NCI-H526 (cell line): ENCODE results near the gene UCKL1.
"Not testable (repeated sequence)": the region's sequence is repeated elsewhere in the genome, so short reads cannot be mapped to it uniquely, and the experiment has no call there.

Experiments used
- DNase-seq, 2 experiments: peaks; one replicate each; lab custom pipeline; 2025; lab: John Stamatoyannopoulos, UW

UCKL1 gene

DNA sequence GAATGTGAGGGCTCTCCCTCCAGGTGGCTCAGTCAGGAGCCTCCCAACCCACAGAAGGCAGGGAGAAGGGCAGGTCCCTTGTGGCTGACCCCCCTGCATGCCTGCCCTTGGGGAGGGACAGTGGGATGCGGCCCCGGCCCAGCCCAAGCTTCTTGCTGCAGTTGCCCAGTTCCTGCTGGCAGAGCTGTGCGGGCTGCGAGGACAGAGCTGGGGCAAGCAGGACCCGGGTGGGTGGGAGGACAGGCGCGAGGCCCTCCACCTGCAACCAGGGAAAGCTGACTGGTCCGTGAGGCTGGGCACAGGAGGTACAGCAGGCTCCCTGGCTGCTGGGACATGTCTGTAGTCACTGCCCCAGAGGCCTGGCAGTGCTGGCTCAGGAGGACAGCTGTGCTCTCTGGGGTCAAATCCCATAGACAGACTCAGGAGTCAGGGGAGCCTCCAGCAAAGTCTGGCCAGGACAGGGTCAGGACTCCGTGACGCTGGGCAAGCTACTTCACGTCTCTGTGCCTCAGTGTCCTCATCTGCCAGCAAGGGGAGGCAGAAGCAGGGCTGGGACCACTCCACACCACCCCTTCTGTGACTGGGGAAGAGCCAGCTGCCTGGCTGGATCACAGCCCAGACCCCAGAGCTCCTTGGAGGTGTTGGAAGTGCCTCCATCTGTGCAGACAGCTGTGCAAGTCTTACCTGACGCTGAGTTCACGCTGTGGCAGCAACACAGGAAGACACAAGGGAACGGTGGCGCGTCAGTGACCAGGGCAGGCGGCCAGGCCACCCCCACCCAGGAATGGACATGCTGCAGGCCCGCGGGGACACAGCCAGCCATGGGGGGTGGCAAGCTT lies 13.0 kb downstream of the UCKL1 start:
- no peak for DNase-seq

DNA sequence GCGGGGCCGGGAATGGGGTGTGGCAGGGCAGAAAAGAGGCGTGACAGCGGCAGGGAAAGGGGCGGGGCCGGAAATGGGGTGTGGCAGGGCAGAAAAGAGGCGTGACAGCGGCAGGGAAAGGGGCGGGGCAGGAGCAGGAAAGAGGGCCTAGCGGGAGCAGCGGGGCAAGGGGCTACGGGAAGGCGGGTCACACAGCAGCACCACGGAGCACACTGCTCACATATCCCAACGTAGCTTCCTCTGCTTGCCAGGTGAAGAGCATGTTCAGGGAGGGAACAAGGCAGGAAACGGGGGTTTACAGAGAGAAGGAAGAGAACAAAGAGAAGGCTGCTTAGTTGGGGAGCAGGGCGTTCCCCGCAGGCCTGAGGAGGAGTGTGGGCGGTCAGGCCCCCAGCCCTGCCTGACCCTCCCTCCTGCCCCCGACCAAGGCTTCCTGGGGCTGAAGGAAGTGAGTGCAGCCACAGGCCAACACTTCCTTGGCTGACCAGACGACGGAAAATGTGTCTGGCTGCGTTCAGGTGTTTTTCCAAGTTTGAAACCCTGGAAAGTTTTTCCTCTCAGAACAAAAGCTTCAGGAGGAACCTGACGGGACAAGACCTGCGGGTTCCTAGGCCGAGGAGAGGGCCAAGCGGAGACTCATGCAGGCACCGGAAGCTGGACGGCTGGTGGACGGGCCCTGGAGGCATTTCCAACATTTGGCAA lies 13.8 kb downstream of the UCKL1 start:
- peak in 1 of 2 experiments; percentile 79 for DNase-seq

DNA sequence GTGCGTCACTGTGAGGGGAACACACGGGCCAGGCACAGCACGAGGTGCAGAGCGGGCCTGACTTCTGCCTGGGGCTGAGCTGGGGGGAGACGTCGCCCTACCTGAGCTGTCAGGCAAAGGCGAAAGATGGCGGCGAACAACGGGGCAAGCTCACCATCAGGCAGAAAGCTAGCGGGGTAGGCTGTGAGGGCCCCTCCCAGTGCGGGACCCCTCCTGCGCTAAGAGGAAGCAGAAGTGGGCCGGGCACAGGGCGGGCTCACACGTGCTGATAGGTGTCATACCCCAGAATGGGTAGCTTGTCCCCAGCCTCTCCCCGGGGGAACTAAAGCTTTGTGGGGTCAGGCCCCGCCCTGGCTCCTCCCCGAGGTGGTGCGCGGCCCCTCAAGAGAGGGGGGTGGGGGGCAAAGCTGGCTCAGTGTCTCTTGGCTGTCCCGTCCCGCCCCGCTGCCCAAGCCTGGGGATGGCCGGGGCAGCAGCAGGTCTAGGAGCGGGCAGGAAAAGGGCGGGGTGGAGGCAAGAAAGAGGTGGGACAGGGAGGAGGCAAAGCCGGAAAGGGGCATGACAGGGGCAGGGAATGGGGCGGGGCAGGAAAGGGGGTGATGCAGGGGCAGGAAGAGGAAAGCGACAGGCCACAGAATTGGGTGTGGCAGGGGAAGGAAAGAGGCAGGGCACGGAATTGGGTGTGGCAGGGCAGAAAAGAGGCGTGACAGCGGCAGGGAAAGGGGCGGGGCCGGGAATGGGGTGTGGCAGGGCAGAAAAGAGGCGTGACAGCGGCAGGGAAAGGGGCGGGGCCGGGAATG lies 14.7 kb downstream of the UCKL1 start:
- DNase-seq = peak; percentile 33 to 78

DNA sequence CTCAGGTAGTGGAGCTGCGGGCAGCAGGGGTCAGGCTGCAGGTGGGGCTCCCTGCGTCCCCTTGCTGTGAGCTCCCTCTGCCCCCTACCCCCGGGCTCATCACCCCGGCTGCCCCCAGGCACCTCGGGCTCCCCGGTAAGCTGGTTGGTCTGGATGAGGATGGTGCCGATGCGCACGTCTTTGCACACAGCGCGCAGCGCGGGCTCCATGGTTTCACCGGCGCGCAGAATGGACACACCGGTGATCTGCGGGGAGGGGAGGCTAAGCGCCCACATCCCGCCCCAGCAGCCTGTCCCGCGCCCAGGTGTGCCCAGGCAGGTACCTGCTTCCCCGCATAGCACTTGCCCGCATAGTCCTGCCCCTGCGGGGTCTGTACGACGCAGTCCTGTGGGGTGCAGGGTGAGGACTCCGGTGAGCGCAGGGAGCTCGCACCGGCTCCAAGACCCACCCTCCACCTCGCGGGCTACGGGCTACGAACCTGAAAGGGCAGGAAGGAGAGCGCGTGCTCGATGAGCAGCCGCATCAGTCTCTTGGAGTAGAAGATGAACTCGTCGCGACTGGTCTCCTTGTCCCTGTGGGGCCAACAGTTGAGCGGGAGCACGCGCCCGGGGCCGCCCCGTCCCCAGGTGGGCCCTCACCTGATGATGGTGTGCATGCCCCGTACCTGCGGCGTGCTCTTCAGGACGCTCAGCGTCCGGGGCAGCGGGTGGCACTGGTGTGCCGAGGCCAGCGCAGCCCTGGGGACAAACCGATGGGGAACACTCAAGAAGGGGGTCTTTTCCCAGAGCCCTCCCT lies 15.5 kb downstream of the UCKL1 start:
- no peak for DNase-seq

DNA sequence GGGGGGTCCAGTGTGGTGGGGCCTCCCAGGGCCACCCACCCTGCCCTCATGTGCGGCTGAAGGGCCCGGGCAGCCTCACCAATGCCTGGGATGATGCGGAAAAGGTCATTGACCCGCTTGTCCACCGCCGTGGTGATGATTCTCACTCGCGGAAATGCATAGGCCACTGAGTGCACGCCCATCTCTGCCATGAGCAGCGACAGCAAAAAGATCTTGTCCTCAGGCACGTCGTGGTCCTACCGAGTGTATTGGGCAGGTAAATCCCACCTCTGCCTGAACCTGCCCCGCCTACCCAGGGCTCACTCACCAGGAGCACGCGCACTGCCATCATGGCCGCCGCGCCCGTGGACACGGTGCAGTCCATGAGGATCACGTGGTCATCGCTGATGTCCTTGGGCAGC lies 16.1 kb downstream of the UCKL1 start:
- no peak for DNase-seq

DNA sequence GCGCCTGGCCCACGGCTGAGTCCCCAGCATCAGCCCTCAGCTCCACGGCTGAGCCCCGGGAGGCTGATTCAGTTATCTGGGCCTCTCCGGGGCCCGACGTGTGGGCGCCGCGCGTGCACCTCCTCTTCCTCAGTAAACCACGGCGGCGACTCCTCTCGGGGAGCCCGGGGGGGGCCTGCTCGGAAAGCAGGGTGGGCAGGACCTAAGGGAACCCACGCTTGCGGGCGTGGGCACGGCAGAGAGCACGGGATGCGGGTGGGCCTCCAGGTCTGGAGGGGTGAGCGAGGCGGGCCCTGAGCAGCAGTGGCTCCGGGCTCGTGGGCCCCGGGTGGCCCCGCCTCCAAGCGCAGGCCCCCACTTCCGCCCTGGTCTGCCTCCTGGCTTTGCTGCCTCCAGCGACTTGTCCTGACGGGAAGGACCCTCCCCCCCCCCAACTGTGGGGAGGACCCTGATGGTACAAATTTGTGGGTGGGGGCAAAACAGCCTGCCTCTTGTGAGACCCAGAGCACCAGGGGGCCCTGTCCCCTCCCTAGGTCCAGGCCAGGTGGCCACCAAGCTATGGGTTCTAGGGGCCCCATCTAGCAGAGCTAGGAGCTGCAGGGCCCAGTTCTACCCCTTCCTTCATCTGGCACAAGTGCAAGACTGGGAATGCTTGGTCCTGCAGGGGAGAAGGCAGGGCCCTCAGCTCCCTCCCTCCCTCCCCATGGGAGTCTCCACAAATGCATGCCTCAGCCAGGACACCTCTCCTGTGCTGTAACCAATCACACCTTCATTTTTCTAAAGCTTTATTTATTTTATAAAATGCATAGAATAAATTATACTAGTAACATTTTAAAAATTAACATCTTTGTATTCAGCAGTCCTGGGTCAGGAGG lies 16.9 kb downstream of the UCKL1 start:
- no peak for DNase-seq

DNA sequence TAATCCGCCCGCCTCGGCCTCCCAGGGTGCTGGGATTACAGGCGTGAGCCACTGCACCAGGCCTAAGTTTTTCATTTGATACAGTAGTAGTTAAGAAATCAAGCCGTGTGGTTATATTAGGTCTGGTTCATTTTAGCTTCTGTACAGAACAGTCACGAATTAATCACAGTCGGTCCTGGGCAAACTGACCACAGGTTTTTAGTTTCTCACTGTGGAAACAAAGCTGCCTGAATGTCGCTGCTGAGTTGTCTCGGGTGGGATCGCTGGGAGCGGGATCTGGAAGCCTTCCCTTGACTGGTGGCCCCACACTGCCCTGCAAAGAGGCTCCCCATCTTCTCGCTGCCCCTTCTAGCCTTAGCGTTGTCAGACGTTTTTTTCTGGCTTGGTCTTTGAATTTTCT lies 18.6 kb downstream of the UCKL1 start:
- no peak for DNase-seq

DNA sequence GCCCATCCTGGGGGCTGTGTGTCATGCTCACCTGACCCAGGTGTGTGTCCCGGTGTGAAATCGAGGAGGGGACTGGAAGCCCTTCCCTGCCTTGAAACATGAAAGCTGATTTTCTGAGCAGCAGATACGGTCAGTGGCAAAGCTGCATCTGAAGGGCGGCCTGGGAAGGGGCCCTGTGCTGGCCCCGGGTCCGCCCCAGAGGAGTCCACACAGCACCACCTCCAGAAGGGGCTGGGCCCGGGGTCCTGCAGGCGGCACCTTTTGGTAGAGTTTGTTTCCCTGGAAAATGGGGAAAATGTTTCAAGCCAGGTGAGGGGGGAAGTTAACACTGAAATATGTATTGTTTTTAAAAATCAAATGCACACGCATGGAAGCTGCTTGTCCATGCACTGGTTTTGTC lies 20.8 kb downstream of the UCKL1 start:
- no peak for DNase-seq

DNA sequence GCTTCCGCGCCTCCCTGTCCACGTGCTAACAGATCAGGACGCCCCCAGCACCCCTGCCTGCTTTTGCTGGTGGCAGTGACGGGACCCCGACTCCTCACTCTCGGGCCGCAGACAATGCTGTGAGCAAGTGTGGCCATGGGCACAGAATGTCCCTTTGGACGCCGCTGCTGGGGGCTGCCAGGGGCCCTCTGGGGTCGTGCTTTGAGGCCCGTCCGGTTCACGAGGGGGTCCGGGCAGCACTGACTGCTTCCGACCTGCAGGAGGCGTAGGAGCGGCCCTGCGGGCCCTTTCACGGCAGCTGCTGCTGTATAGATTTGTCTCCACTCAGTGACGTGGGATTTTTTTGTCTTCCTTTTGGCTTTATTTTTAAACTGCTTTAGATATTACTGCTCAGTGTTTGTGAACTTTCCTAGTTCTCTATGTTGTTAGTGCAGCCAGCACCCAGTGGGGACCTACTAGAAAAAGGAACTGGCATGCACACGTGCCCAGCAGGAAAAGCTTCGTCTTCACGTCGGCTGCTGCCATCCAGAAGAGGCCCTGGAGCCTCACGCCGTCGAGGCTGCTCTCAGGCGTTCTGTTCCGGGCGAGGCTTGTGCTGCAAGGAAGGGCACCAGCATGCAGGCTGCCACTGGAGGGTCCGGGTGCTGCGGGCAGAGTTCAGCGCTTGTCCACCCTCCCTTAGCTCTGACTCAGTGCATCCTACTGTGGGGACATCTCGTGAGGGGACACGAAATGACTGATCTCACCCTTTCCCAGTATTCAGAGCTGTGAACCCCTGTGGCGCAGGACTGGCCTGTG lies 21.7 kb downstream of the UCKL1 start:
- peak in 1 of 2 experiments; percentile 26 for DNase-seq

DNA sequence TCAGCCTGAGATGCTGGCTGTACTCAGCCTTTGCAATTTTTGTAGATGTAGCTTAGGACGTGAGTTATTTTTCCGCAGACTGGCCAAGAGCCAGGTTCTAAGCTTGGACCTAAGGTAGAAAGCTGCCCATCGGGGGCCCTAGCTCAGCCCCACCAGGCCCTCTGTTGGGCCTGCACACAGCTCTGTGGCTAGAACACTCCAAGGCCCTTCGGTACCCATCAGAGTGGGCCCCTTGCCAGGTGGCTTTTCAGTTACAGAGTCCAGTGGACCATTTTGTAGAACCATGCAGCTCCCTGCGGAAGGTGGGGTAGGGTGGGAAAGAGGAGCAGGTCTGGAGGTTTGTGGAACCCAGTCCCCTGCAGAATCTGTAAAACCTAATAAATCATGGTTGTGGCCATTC lies 22.6 kb downstream of the UCKL1 start:
- no peak for DNase-seq

DNA sequence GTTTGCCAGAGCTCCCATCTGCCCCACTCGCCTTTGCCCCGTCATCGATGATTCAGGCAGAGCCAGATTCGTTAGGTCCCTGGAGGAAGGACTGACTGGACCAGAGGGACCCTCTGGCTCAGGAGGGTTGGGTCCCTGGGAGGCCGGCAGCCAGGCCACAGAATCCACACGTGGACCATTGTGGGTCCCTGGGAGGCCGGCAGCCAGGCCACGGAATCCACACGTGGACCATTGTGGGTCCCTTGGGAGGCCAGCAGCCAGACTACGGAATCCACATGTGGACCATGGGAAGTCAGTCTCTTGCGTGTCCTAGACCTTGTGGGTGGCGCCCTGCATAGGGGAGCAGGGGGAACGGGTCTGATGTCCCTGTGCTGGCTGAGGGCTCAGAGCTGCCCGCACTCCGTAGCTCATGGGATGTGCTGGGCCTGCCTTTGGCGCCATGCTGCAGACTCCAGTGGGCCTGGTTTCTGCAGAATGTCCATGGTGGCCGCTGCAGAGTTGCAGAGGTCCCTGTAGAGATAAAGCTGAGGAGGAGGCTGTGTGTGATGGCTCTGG lies 23.5 kb downstream of the UCKL1 start:
- no peak for DNase-seq

DNA sequence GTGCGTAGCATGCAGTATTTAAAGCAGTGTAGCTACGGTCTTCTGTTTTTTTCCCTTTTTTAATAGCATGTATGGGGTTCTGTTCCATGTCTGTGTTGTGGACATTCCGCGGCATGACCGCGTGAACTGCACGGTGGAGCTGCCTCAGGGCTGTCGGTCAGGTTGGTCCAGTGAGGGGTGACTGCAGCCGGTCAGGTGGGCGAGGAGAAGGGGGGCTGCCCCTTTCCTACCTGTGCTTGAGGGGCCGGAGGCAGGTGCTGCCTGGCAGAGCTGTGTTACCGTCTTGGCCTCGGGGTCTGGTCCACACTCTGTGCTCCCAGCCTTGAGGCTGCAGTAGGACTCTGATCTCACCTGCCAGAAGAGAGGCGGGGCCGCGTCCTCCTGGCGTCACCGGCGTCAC lies 24.5 kb downstream of the UCKL1 start:
- DNase-seq = no peak

DNA sequence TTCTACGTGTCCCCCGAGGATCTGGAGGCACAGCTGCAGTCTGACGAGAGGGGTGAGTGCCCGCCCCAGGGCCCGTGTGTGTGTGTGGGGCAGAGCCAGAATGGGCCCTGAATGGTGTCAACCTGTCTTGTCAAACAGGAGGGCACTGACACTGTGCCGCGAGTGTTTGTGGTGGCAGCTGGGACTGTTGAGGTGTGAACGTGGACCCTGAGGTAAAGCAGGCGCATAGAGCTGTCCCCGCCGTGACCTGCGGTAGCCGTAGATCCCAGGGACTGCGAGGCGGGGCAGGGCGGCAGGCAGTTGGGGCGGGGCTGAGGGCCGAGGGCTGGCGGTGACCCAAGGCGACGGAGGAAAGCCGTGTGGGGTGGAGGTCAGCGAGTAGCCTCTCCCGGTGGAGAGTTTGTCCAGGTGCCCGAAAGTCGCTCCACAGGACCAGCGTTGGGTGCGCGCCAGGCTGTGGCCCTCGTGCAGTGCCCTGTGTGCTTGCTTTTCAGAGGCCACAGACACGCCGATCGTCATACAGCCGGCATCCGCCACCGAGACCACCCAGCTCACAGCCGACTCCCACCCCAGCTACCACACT lies 25.2 kb downstream of the UCKL1 start:
- DNase-seq = no peak

DNA sequence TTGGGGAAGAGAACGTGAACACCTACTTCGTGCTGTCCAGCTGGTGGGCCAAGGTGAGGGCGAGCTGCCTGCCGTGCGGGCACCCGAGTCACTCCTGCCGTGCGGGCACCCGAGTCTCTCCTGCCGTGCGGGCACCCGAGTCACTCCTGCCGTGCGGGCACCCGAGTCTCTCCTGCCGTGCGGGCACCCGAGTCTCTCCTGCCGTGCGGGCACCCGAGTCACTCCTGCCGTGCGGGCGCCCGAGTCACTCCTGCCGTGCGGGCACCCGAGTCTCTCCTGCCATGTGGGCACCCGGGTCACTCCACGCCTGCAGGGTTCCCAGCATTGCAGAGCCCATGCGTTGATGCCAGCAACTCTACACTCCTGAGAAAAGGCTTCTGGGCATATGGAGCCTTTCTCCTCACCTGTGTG lies 26.7 kb downstream of the UCKL1 start:
- DNase-seq = not testable (repeated sequence)

DNA sequence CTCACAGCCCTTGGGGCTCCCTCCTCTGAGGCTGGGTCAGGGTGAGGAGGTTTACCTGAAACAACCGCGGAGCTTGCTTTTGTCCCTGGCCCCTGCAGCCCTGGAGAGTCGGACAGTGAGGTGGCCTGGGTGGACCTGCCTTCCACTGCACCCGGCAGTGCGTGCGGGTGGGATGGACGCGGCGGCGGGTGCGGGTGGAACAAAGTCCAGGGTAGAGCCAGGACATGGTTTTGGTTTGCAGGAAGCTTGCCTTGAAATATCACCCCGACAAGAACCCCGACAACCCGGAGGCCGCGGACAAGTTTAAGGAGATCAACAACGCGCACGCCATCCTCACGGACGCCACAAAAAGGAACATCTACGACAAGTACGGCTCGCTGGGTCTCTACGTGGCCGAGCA lies 27.1 kb downstream of the UCKL1 start:
- DNase-seq = no peak

DNA sequence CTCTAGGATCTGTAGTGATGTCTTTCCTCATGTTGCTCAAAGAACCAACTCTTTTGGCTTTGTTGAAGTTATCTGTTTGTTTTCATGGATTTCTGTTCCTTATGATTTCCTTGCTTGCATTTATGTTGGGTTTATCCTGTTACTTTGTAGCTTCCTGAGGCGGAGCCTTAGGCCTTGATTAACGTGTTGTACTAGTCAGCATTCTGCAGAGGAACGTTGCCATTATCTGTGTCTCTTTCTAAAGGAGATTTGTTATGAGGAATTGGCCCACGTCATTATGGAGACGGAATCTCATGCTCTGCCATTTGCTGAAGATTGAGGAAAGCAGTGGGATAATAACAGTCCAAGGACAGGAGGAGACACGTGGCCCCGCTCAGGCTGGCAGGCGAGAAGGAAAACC lies 29.9 kb downstream of the UCKL1 start:
- no peak for DNase-seq

DNA sequence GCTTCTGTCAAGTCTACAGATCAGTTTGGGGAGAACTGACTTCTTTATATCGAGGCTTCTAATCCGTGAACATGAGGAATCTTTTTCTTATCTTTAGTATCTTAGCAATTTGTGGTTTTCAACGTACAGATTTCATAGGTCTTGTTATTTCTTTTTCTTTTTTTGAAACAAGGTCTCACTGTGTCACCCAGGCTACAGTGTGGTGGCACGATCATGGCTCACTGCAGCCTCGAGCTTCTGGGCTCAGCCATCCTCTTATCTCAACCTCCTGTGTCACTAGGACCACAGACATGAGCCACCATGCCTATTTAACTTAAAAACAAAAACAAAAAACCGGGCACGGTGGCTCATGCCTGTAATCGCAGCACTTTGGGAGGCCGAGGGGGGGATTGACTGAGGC lies 32.0 kb downstream of the UCKL1 start:
- DNase-seq = no peak

DNA sequence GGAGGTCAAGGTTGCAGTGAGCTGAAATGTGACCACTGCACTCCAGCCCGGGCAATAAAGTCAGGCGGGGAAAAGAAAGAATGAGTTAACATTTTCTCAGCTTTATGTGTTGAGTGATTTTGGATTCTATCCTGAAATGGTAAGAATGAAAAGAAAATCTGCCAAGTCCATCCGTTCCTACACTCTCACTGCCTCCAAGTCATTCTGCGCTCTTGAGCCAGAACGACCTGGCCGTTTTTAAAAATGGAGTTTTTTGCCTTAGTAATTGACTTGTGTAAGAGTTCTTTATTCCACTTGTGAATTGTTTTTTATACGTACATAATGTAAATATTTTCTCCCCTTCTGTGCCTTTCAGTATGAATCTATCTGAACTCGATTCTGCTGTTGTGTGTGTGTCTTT lies 32.6 kb downstream of the UCKL1 start:
- no peak for DNase-seq

DNA sequence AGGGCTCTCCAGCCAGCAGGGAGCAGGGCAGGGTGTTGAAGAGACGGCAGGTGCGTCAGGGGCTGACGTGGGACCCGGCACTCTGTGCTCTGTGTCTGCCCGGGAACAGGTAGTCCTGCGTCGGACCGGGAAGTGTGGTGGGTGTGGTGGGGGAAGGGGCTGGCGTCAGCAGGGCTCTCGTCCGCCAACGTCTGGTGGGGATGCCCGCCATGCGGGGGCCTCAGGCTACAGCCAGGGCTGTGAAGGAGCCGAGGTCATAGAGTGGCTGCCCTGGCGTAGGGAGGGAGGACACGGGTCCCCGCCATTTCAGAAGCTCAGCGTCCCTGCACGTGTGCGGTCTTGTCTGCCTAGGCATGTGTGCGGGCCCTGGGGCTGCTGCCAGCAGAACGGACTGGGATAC lies 36.0 kb downstream of the UCKL1 start:
- DNase-seq = no peak
